ENCODE results near the gene PROZ. TPM values are rescaled to one million over a fixed set of nuclear protein-coding genes. Genes with fewer than 3 reads are reported as not detected.

Gene PROZ
- total RNA-seq, 1 donor from 2014 or later = not detected

DNA sequence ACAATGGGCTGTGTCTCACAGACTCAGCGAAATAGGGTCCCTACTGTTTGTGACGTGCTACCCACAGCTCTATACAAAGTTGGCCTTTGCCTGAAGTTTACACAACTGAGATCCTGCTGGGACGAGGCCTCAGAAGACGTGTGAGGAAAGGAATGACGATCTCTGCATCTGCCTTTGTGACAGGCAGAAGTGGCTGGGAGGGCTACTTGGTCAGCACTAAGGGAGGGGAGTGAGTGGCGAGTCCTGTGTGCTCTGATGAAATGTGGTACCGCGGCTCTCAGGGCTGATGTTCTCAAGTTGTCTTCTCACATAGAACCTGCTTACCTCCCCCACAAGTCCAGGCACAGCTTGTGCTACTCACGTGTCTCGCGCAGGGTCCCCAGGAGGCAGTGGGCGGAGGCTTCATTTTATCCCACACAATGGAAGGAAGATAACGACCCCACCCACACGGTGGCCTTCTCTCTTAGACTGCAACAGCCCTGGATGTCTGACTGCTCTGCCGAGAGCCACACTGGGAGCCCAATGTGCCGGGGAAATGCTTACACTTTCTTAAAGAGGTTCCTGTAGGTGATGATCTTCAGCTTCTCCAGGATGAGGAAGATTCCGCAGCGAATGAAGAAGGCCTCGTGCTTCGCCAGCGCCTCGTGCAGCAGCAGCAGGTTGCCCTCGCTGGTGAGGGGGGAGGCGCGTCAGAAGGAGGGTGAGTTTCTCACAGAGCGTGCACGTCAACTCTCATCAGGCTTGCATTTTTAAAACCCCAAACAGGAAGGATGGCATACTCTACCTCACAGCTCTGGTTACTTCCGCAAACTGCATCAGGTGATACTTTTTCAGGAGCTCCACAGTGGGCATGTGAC lies 21.2 kb downstream of the PROZ start:
- no peak for DNase-seq

DNA sequence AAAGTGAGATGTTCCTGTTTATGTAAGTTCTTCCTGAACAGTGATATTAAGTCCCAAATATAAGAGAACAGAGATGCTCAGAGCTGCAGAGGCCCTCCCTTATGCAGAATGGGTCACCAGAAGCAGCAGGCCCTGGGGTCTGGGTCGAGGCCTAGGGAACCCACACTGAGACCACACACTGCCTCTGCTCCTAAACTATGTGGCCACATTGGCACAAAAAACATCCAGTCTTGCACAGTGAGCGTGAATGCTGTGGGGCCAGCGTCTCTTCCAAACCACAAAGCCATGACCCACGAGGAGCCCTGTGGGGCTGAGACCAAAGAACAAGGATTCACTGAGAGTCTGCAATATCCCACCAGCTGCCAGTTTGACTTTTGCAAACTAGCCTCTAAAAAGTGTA lies 23.6 kb downstream of the PROZ start:
- DNase-seq = no peak

DNA sequence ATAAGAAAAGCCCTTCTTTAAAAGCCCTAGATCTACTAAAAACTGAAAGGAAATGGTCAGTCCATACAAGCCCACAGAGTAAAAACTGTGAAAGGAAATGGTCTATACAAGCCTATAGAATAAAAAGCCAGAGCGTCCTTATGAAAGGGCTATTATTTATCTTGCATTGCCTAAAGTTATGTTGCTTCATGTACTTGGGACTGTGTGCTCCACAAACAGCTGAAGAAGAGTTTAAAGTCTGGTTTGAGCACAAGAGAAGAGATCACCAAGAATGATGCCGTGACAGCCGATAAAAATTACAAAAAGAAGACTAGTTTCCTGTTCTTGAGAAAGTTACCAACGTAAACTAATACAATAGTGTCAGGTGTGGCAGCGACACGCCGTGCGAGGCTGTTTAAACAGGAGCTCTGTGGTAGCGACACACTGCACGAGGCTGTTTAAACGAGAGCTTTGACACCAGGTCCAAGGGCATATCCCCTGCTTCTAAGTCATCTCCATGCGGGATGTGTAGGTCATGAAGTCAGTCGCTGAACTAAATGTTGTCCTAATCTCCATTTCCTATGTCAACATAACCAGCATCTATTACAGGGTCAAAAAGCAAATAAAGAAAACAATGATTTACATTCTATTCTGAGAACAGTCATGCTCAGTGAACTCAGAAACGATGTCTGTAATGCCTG lies 25.1 kb downstream of the PROZ start:
- no peak for DNase-seq

DNA sequence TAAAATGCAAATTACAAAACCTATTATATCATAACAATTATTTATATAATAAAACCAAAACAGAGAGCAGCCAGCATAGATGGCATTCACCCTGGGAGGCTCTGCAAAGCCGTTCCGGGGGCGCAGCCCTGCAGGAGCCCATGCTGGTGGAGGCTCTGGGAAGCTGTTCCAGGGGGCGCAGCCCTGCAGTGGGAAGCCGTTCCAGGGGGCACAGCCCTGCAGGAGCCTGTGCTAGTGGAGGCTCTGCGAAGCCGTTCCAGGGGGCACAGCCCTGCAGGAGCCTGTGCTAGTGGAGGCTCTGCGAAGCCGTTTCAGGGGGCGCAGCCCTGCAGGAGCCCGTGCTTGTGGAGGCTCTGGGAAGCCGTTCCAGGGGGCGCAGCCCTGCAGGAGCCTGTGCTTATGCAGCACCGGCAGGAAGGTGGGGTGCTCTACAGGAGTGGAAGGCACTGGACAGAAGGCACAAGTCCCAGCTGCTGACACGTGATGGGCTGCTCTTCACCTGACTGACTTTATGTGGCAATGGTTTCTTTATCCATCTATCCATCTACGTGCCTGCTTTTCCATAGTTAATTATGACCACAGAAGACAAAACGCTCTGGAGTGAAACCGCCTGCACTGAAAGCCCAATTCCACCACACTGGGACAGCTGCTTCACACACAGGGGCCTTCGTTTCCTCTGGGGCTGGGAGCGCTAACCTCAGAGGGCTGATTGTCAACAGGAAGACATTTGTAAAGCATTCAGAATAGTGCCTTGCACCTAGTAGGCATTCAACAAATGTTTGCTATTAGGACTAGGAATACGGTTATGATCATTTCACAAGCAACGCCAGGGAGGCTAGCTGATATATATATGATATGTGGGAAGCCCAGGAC lies 26.4 kb downstream of the PROZ start:
- no peak for DNase-seq

DNA sequence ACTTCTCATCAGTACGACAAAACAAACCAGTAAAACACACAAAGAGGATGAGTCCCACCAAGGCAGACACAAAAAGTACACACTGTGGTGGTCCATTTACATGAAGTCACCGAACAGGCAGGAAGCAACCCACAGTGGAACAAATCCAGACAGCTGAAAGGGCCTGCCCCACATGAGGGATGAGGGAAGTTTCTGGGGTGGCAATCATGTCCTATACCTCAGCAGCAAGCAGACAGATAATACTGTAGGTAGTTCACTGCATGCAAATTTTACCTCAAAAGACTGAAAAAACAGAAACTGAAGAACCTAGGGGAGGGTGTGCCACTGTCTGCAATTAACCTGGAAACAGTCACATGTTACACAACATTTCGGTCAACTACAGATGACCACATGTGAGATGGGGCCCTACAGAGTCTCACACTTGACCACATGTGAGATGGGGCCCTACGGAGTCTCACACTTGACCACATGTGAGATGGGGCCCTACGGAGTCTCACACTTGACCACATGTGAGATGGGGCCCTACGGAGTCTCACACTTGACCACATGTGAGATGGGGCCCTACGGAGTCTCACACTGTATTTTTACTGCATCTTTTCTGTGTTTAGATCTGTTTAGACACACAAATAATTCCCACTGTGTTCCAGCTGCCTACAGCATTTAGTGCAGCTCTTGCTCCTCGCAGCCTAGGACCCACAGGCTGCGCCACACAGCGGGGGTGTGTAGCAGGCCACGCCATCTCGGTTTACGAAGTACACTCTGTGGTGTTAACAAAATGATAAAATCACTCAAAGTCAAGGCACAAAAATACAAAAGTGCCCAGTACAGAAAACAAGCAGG lies 27.8 kb downstream of the PROZ start:
- DNase-seq = no peak

DNA sequence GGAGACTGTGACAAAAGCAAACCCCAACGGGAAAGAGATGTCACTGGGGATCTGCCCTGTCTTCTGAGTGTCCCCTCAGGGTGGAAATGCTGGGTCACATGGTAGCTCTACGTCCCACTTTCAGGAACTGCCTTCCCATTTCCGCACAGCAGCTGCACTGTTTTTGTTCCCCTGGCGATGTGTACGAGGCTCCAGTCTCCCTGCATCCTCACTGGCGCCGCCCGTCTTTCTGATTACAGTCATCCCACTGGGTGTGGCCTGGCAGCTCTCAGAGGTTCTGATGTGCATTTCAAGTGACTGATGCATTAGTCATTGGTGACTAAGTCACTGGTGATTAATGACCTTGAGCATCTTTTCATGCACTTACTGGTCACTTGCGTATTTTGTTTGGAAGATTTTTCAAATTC lies 28.8 kb downstream of the PROZ start:
- DNase-seq = no peak

GRCh38 chr13:113187883-113188665 lies 29.6 kb downstream of the PROZ start:
- DNase-seq = no peak

DNA sequence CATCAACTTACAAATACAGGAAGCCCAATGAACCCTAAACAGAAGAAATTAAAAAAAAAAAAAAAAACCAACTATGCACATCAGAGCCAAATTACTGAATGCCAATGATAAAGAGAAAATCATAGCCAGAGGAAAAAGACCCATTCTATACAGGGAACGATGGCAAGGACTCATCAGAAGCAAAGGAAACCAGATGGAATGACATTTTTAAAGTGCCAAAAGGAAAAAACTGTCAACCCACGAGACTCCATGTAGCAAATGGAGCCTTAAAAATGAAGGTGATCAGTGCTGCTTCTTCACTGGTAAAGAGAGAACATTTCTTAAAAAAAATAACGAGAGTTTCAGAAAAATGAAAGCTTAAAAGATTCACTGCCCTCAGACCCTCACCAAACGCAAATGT lies 31.7 kb downstream of the PROZ start:
- no peak for DNase-seq

DNA sequence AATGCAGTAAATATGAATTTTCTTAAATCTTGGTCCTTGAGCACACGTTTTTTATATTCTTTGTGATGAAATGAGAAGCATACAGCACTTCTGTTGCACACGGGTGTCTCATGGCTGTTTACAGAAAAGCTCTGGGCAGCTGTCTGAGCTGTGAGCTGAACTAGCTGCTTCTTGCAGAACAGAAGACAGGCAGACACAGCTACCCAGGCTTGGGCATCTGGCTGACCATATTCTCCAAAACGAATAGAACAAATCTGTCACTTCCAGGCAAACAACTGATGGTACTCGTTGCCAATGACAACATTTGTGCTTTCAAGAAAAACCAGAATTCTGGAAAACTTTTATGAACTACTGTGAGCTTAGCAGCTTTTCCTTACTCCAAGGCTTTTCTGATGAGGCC lies 33.8 kb downstream of the PROZ start:
- DNase-seq = no peak

DNA sequence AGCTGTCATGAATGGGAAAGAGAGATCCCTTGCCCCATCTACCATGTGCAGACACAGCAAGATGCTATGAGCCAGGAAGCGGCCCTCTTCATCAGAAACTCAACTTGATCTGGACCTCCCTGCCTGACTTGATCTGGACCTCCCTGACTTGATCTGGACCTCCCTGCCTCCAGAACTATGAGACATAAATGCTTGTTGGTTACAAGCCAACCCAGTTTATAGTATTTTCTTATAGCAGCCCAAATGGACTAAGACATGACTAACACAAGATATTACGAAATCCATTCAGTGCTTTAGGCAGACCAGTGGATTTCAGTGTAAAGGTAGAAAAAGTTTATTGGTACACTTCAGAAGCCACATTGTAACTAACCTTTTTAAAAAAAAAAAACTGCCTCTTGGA lies 34.5 kb downstream of the PROZ start:
- DNase-seq = no peak

DNA sequence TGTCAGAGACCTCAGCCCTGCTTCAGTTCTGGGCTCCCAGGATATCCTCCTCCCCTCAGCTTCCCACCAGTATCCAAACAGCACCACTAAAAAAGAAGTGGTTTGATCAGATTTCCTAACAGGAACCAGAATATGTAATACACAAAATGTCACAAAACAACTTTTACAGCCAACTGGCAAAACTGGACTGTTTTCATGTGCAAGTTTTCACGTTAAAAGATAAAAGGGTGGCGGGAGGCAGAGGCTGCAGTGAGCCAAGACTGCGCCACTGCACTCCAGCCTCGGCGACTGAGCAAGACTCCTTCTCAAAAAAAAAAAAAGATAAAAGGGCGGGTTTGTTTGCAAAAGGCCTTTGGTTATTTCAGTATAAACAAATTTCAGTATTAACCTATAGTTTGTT lies 36.9 kb downstream of the PROZ start:
- no peak for DNase-seq

- DNase-seq = peak; percentile 79
Observed at GRCh38 chr13:113196970-113197737, 38.7 kb downstream of the PROZ start.

DNA sequence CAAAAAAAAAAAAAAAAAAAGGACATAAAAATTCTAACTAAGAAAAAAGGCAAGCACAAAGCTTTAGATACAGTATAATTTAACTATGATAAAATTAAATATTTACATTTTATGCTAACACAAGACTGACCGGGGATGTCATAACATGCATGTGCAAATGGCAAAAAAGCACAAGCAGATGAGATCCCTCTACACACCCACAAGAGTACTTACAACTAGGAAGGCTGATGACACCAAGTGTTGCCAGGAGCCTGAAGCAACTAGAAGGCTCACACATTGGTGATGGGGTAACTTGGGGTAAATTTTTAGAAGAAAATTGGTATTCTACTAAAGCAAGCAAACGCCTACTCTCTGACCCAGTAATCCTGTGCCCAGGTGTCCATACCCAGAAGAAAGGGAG lies 43.4 kb downstream of the PROZ start:
- no peak for DNase-seq

DNA sequence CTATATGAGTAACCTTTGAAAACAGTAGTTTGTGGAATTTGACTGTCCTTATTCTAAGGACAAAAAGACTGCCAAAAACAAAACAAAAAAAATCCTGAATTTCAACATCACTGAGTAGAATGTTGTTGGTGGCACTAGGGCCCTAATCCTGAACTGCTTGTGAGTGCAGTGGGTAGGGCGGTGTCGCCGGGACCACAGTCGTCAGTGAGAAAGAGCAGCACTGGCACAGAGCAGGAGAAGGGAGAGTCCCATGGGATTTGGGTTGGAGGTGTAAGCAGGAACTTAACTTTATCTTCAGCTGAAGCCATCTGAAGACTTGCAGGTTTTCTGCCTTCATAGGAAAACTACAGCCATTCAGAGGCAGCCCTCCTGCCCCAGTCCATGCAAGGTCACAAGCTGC lies 44.5 kb downstream of the PROZ start:
- no peak for DNase-seq

GRCh38 chr13:113203507-113204377 lies 45.3 kb downstream of the PROZ start:
- DNase-seq = no peak

GRCh38 chr13:113204378-113204734 lies 45.9 kb downstream of the PROZ start:
- no peak for DNase-seq

- no peak for DNase-seq
Observed at GRCh38 chr13:113205428-113205931, 47.0 kb downstream of the PROZ start.

DNA sequence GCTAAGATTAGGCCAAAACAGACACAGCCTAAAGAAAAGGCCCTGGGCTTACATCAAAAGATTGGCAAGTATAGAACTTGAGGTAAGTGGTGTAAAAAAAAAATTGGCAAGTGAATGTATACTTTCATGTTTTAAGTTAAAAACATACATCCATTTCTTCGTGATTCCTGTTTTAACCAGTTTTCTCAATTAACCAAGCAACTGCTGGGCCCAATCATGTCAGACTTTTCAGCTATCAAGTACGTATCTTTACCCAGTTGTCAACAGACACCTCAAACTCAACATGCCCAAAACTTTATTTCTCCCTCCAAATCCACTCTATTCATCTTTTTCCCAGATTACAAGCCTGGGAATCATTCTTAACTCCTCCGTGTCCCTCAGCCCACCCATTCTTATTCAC lies 49.0 kb downstream of the PROZ start:
- DNase-seq = no peak

GRCh38 chr13:113207890-113208420 lies 49.5 kb downstream of the PROZ start:
- DNase-seq = peak; percentile 49
